Endothelial cell of umbilical vein (primary cell): Measurements from ENCODE around the gene FIG4. TPM values are rescaled to one million over a fixed set of nuclear protein-coding genes. Genes with fewer than 3 reads are reported as not detected.

ENCODE experiments used
- BruUV-seq: library from RNA; stranded (reverse); fragments of 400-500 nt; replicated peaks from 2 replicates; lab custom pipeline; 2021; lab: Mats Ljungman, UMichigan
- CTCF ChIA-PET: fragments of 300-600, 350-600 bp; sonication (Branson Sonifier 250); formaldehyde crosslinking; loops from one replicate; lab custom pipeline; 2021; ENCODE audit warnings: antibody characterized with exemption, inconsistent platforms; lab: Charles Lee
- POLR2A ChIA-PET: fragments of 300-600, 350-600 bp; sonication (Branson Sonifier 250); formaldehyde crosslinking; loops from one replicate; lab custom pipeline; 2021; ENCODE audit warnings: antibody characterized with exemption, inconsistent platforms; lab: Charles Lee
- DNase-seq: peaks from one replicate; pipeline ENCODE4 v3.0.0-alpha.2; 2011; ENCODE audit warnings: low read depth, low spot score
- FAIRE-seq: peaks from 2 replicates; lab custom pipeline; 2011; peaks lifted over from hg19 to GRCh38; lab: Jason Lieb, UNC
- H2AFZ ChIP-seq: 2 replicates; pipeline ENCODE4 v1.6.0; 2012; ENCODE audit warnings: low read depth, low read length, control low read depth, inconsistent platforms
- H3K27ac ChIP-seq: 2 replicates; pipeline ENCODE4 v1.5.1; 2011; ENCODE audit warnings: low read depth, mild to moderate bottlenecking, control low read depth, low read length, moderate library complexity; ENCODE audit not compliant: insufficient read depth
- H3K27me3 ChIP-seq, 2 experiments: 2 replicates each; pipeline versions ENCODE4 v1.6.0 to v1.6.1; 2011; ENCODE audit warnings: low read length in 2 of 2, mixed read lengths in 1 of 2; ENCODE audit not compliant: control insufficient read depth in 2 of 2, insufficient read depth in 2 of 2
- H3K36me3 ChIP-seq, 2 experiments: 2 replicates in 1 of 2; 3 replicates in 1 of 2; pipeline ENCODE4 v1.5.1; 2011; ENCODE audit warnings: low read length in 2 of 2, mild to moderate bottlenecking in 1 of 2, moderate library complexity in 1 of 2; ENCODE audit not compliant: control insufficient read depth in 2 of 2, insufficient read depth in 2 of 2; ENCODE audit errors: extremely low read depth in 1 of 2
- H3K4me1 ChIP-seq: 3 replicates; pipeline ENCODE4 v1.5.1; 2011; ENCODE audit warnings: mild to moderate bottlenecking, low read length; ENCODE audit not compliant: control insufficient read depth, insufficient read depth; ENCODE audit errors: extremely low read depth
- H3K4me2 ChIP-seq: 2 replicates; pipeline ENCODE4 v1.6.1; 2011; ENCODE audit warnings: low read length, control low read depth, mixed read lengths; ENCODE audit not compliant: insufficient read depth
- H3K4me3 ChIP-seq, 3 experiments: fragments of 200-600 bp in 1 of 3; sonication (generic), shearing (Covaris generic) in 1 of 3; replicated peaks in 1 of 3; 2 replicates each; pipeline ENCODE4 v1.5.1; 2011 to 2016; ENCODE audit warnings: control low read depth in 3 of 3, low read length in 3 of 3, mild to moderate bottlenecking in 2 of 3, inconsistent platforms in 1 of 3, low read depth in 1 of 3, moderate library complexity in 1 of 3; ENCODE audit not compliant: insufficient read depth in 1 of 3
- H3K79me2 ChIP-seq: 2 replicates; pipeline ENCODE4 v1.6.0; 2012; ENCODE audit warnings: low read length, inconsistent platforms; ENCODE audit not compliant: control insufficient read depth, insufficient read depth
- H3K9ac ChIP-seq: replicated peaks from 2 replicates; pipeline ENCODE3; 2011; ENCODE audit warnings: low read length, control low read depth; ENCODE audit not compliant: insufficient read depth; ENCODE audit errors: extremely low read depth
- H3K9me1 ChIP-seq: replicated peaks from 3 replicates; pipeline ENCODE4 v1.6.0; 2011; ENCODE audit warnings: mild to moderate bottlenecking, low read length; ENCODE audit not compliant: control insufficient read depth, insufficient read depth; ENCODE audit errors: extremely low read depth
- H3K9me3 ChIP-seq: replicated peaks from 2 replicates; pipeline ENCODE4 v1.5.1; 2012; ENCODE audit warnings: low read length, inconsistent platforms; ENCODE audit not compliant: control insufficient read depth, insufficient read depth
- H4K20me1 ChIP-seq: replicated peaks from 2 replicates; pipeline ENCODE3; 2011; ENCODE audit warnings: mild to moderate bottlenecking, low read length; ENCODE audit not compliant: control insufficient read depth, insufficient read depth; ENCODE audit errors: extremely low read depth
- CTCF ChIP-seq, 2 donors: IDR thresholded peaks; 1 replicate in 1 of 2; 2 replicates in 1 of 2; pipeline ENCODE4 v1.5.1; 2011; ENCODE audit warnings: low read length in 2 of 2, mild to moderate bottlenecking in 2 of 2, moderate library complexity in 2 of 2, control low read depth in 1 of 2, inconsistent platforms in 1 of 2, low read depth in 1 of 2; ENCODE audit not compliant: insufficient read depth in 1 of 2; ENCODE audit errors: extremely low read depth in 1 of 2
- EZH2 ChIP-seq: IDR thresholded peaks from 2 replicates; pipeline ENCODE4 v1.6.1; 2012; ENCODE audit warnings: borderline replicate concordance, low read depth, mild to moderate bottlenecking, moderate library complexity, low read length, inconsistent platforms; ENCODE audit not compliant: severe bottlenecking
- FOS ChIP-seq: IDR thresholded peaks from 2 replicates; pipeline ENCODE4 v1.6.1; 2011; ENCODE audit warnings: mild to moderate bottlenecking, low read length, moderate library complexity, borderline replicate concordance; ENCODE audit not compliant: insufficient read depth
- GATA2 ChIP-seq: IDR thresholded peaks from 2 replicates; pipeline ENCODE4 v1.7.0; 2011; ENCODE audit warnings: low read depth, mild to moderate bottlenecking, moderate library complexity, mixed read lengths, low read length; ENCODE audit not compliant: insufficient read length, insufficient read depth
- JUN ChIP-seq: IDR thresholded peaks from 2 replicates; pipeline ENCODE4 v1.6.1; 2011; ENCODE audit warnings: borderline replicate concordance, low read depth; ENCODE audit not compliant: insufficient read length, insufficient read depth
- MAX ChIP-seq: IDR thresholded peaks from 2 replicates; pipeline ENCODE4 v1.6.1; 2011; ENCODE audit not compliant: insufficient read depth, insufficient read length
- MYC ChIP-seq: IDR thresholded peaks from one replicate; pipeline ENCODE4 v1.6.1; 2011; ENCODE audit warnings: mild to moderate bottlenecking, low read depth, low read length
- POLR2A ChIP-seq: IDR thresholded peaks from 2 replicates; pipeline ENCODE4 v1.6.1; 2012; ENCODE audit warnings: low read depth, mild to moderate bottlenecking, control low read depth, low read length
- POLR2AphosphoS5 ChIP-seq: IDR thresholded peaks from 2 replicates; pipeline ENCODE4 v1.6.1; 2012; ENCODE audit warnings: low read depth, mild to moderate bottlenecking, control low read depth, low read length, moderate library complexity; ENCODE audit not compliant: insufficient read depth
- dilution Hi-C: fragments of 300-500 bp; cut with MboI; formaldehyde crosslinking; loops from one replicate; pipeline ENCODE4 v1.15.0; 2019; ENCODE audit warnings: low sequenced_read_pairs; ENCODE audit not compliant: extremely low pct_ligation_motif_present
- intact Hi-C: fragments of 100-400 bp; cut with micrococcal nuclease; formaldehyde crosslinking; loops from one replicate; pipeline ENCODE4 v1.10.0; 2022
- polyA plus RNA-seq, 4 experiments: library from polyadenylated mRNA; depleted of rRNA in 3 of 4; stranded (reverse) in 3 of 4; unstranded in 1 of 4; fragments of >200 nt; gene quantifications; 2 replicates each; pipeline versions ENCODE4 v1.2.1 to v1.2.3, GENCODE V29; 2011 to 2012; ENCODE audit warnings: missing spikeins in 1 of 4
- total RNA-seq: library from RNA; stranded (reverse); gene quantifications from 2 replicates; pipeline ENCODE4 v1.2.3, GENCODE V29; 2021

FIG4 gene
- total and polyA plus RNA-seq, 2 donors (not counting 3 experiments of a cell fraction or from before 2014, with no cell fraction given): 7.9 to 12.2 TPM

GRCh38 chr6:109736273-109737025 lies 45.4 kb downstream of the FIG4 start:
- Histone ChIP-seq H3K36me3 (peaks cover 0 to 2% of the 10 kb centered on the region in 2 experiments), H3K27me3 (no peaks in the 10 kb centered on the region), H4K20me1 (no peaks in the 10 kb centered on the region), H3K9me3 (no peaks in the 10 kb centered on the region), H3K9ac (no peak overlapping the region), H3K4me2 (no peak overlapping the region), H3K4me3 (no peak overlapping the region), H3K79me2 (no peaks in the 10 kb centered on the region), H3K9me1 (no peaks in the 10 kb centered on the region), H3K4me1 (no peaks in the 10 kb centered on the region), H3K27ac (no peak overlapping the region), H2AFZ (no peak overlapping the region)
- ChIA-PET CTCF (no interaction called here), POLR2A (no interaction called here)
- intact Hi-C loops (no loop called here), dilution Hi-C loops (no loop called here)
- BruUV-seq: no TSS peak
- FAIRE-seq (no peak), DNase-seq (no peak)
- TF ChIP-seq POLR2A (no peak), GATA2 (no peak), POLR2AphosphoS5 (no peak), MYC (no peak), JUN (no peak), CTCF (IDR thresholded peaks at IDR 0.05; ENCODE audit: extremely low read depth in 1 of 2, insufficient read depth in 1 of 2, low read depth in 1 of 2, low read length in 2 of 2) (no peak), MAX (no peak), EZH2 (no peak), FOS (no peak)
